Neural progenitor cell (in vitro differentiated cells): ENCODE data around the gene PDCD6IP. TPM values are rescaled to one million over a fixed set of nuclear protein-coding genes. Genes with fewer than 3 reads are reported as not detected.

ENCODE experiments used
- DNase-seq: peaks from one replicate; pipeline ENCODE4 v3.0.0-alpha.2; 2016; ENCODE audit warnings: low spot score
- H2AFZ ChIP-seq: fragments of 200-600 bp; sonication (generic); replicated peaks from 2 replicates; pipeline ENCODE4 v1.6.1; 2016; ENCODE audit warnings: antibody characterized with exemption
- H3F3A ChIP-seq: fragments of 200-600 bp; sonication (generic); 2 replicates; pipeline ENCODE4 v1.6.1; 2016; ENCODE audit warnings: antibody characterized with exemption, low read depth
- H3K27ac ChIP-seq: fragments of 200-600 bp; sonication (generic); 2 replicates; pipeline ENCODE4 v1.5.1; 2016; ENCODE audit warnings: mild to moderate bottlenecking
- H3K27me3 ChIP-seq: fragments of 200-600 bp; sonication (generic); 2 replicates; pipeline ENCODE4 v1.6.1; 2016; ENCODE audit warnings: mild to moderate bottlenecking, moderate library complexity
- H3K36me3 ChIP-seq: fragments of 200-600 bp; sonication (generic); 2 replicates; pipeline ENCODE4 v1.5.1; 2016
- H3K4me1 ChIP-seq: fragments of 200-600 bp; sonication (generic); 2 replicates; pipeline ENCODE4 v1.6.1; 2016; ENCODE audit warnings: mixed run types
- H3K4me2 ChIP-seq: fragments of 200-600 bp; sonication (generic); 2 replicates; pipeline ENCODE4 v1.6.1; 2016
- H3K4me3 ChIP-seq: fragments of 200-600 bp; sonication (generic); 2 replicates; pipeline ENCODE4 v1.5.1; 2016
- H3K79me2 ChIP-seq: fragments of 200-600 bp; sonication (generic); 2 replicates; pipeline ENCODE4 v1.6.1; 2016; ENCODE audit warnings: low read depth
- H3K9ac ChIP-seq: fragments of 200-600 bp; sonication (generic); 2 replicates; pipeline ENCODE4 v1.6.1; 2016
- H3K9me3 ChIP-seq: fragments of 200-600 bp; sonication (generic); 2 replicates; pipeline ENCODE4 v1.5.1; 2016; ENCODE audit warnings: low read depth
- H4K20me1 ChIP-seq: fragments of 200-600 bp; sonication (generic); 2 replicates; pipeline ENCODE4 v1.6.1; 2016; ENCODE audit warnings: low read depth
- H3K27ac Mint-ChIP-seq: 3 replicates; pipeline ENCODE4 v1.8.0; 2021; ENCODE audit warnings: mixed read lengths
- H3K27me3 Mint-ChIP-seq: 2 replicates; pipeline ENCODE4 v1.8.0; 2022; ENCODE audit warnings: low read depth, mild to moderate bottlenecking, inconsistent platforms, moderate library complexity, mixed read lengths; ENCODE audit not compliant: insufficient read depth
- H3K36me3 Mint-ChIP-seq: 3 replicates; pipeline ENCODE4 v1.8.0; 2021; ENCODE audit warnings: mixed read lengths
- H3K4me1 Mint-ChIP-seq: 3 replicates; pipeline ENCODE4 v1.8.0; 2021; ENCODE audit warnings: mixed read lengths
- H3K4me3 Mint-ChIP-seq: 3 replicates; pipeline ENCODE4 v1.8.0; 2021; ENCODE audit warnings: mild to moderate bottlenecking, moderate library complexity, mixed read lengths
- H3K9me3 Mint-ChIP-seq: 3 replicates; pipeline ENCODE4 v1.8.0; 2020; ENCODE audit warnings: mixed read lengths
- CTCF ChIP-seq: fragments of 200-600 bp; sonication (generic); IDR thresholded peaks from 2 replicates; pipeline ENCODE4 v1.5.1; 2017; ENCODE audit warnings: antibody characterized with exemption, mild to moderate bottlenecking
- EZH2 ChIP-seq: fragments of 200-600 bp; sonication (generic); IDR thresholded peaks from 2 replicates; pipeline ENCODE4 v1.6.1; 2017; ENCODE audit warnings: antibody characterized with exemption, mild to moderate bottlenecking, moderate library complexity
- EZH2phosphoT487 ChIP-seq: fragments of 200-600 bp; sonication (generic); IDR thresholded peaks from 2 replicates; pipeline ENCODE4 v1.6.1; 2017; ENCODE audit warnings: antibody characterized with exemption
- total RNA-seq: library from RNA; depleted of rRNA; stranded (reverse); fragments of >200 nt; gene quantifications from 2 replicates; pipeline ENCODE4 v1.2.3, GENCODE V29; 2015; ENCODE audit warnings: low replicate concordance

Gene PDCD6IP
- total RNA-seq, 1 donor from 2014 or later: 93.7 TPM

- Mint-ChIP-seq H3K27me3 (peaks cover 4% of the 10 kb centered on the region), H3K4me3 (no peak overlapping the region), H3K9me3 (peaks cover 4% of the 10 kb centered on the region), H3K4me1 (no peaks in the 10 kb centered on the region), H3K27ac (no peak overlapping the region), H3K36me3 (no peaks in the 10 kb centered on the region)
- H3K4me1 ChIP-seq: no peaks in the 10 kb centered on the region
- no peaks in the 10 kb centered on the region for H3K36me3 ChIP-seq
- H3K9me3 ChIP-seq: no peaks in the 10 kb centered on the region
- H3K27ac ChIP-seq: no peak overlapping the region
- no peak overlapping the region for H3K4me2 ChIP-seq
- no peaks in the 10 kb centered on the region for H3K79me2 ChIP-seq
- H2AFZ ChIP-seq: no peak overlapping the region
- H3K27me3 ChIP-seq: no peaks in the 10 kb centered on the region
- no peak for DNase-seq
- H3K9ac ChIP-seq: no peak overlapping the region
- H4K20me1 ChIP-seq: no peaks in the 10 kb centered on the region
- H3K4me3 ChIP-seq: no peak overlapping the region
- TF ChIP-seq EZH2phosphoT487: no peak
- no peak for TF ChIP-seq EZH2
- TF ChIP-seq CTCF: no peak
- no peaks in the 10 kb centered on the region for H3F3A ChIP-seq
Measured at GRCh38 chr3:33904730-33905129, 106.3 kb downstream of the PDCD6IP start.

GRCh38 chr3:33908250-33908851 is 109.9 kb downstream of the PDCD6IP start:
- H3K4me2 ChIP-seq: no peak overlapping the region
- no peak overlapping the region for H3K4me3 Mint-ChIP-seq
- H3K27ac Mint-ChIP-seq: no peak overlapping the region
- no peaks in the 10 kb centered on the region for H3K79me2 ChIP-seq
- no peak for DNase-seq
- H3K4me3 ChIP-seq: no peak overlapping the region
- H3K9me3 ChIP-seq: no peaks in the 10 kb centered on the region
- H2AFZ ChIP-seq: no peak overlapping the region
- H3K27me3 ChIP-seq: no peaks in the 10 kb centered on the region
- no peak for TF ChIP-seq EZH2
- TF ChIP-seq CTCF: no peak
- no peak for TF ChIP-seq EZH2phosphoT487
- H3K4me1 ChIP-seq: no peaks in the 10 kb centered on the region
- H3K9me3 Mint-ChIP-seq: peaks cover 4% of the 10 kb centered on the region
- H3F3A ChIP-seq: no peaks in the 10 kb centered on the region
- H3K36me3 Mint-ChIP-seq: no peaks in the 10 kb centered on the region
- no peaks in the 10 kb centered on the region for H3K36me3 ChIP-seq
- no peaks in the 10 kb centered on the region for H4K20me1 ChIP-seq
- no peaks in the 10 kb centered on the region for H3K4me1 Mint-ChIP-seq
- H3K9ac ChIP-seq: no peak overlapping the region
- no peak overlapping the region for H3K27ac ChIP-seq
- H3K27me3 Mint-ChIP-seq: peaks cover 4% of the 10 kb centered on the region

GRCh38 chr3:33909547-33909946 is 111.1 kb downstream of the PDCD6IP start:
- Histone ChIP-seq H3K79me2 (no peaks in the 10 kb centered on the region), H3K36me3 (no peaks in the 10 kb centered on the region), H3F3A (no peaks in the 10 kb centered on the region), H3K4me2 (no peak overlapping the region), H3K27me3 (no peaks in the 10 kb centered on the region), H2AFZ (no peak overlapping the region), H3K4me1 (peaks cover 7% of the 10 kb centered on the region), H3K9me3 (no peaks in the 10 kb centered on the region), H4K20me1 (no peaks in the 10 kb centered on the region), H3K4me3 (no peak overlapping the region), H3K9ac (no peak overlapping the region), H3K27ac (no peak overlapping the region)
- no peak overlapping the region for H3K27ac Mint-ChIP-seq
- no peak overlapping the region for H3K4me3 Mint-ChIP-seq
- H3K4me1 Mint-ChIP-seq: peaks cover 4% of the 10 kb centered on the region
- H3K36me3 Mint-ChIP-seq: no peaks in the 10 kb centered on the region
- peaks cover 7% of the 10 kb centered on the region for H3K27me3 Mint-ChIP-seq
- TF ChIP-seq EZH2phosphoT487: no peak
- TF ChIP-seq CTCF: no peak
- no peak for TF ChIP-seq EZH2
- no peak for DNase-seq
- H3K9me3 Mint-ChIP-seq: peaks cover 2% of the 10 kb centered on the region
